IPS DF 6.9 (cell line): ENCODE measurements around the gene CHST10.
"Not testable (repeated sequence)": the region's sequence is repeated elsewhere in the genome, so short reads cannot be mapped to it uniquely, and the experiment has no call there.

Source experiments
- DNase-seq: peaks from one replicate; pipeline ENCODE4 v3.0.0-alpha.2; 2013; ENCODE audit warnings: low read depth, low spot score
- H3K27ac ChIP-seq: one replicate; pipeline ENCODE4 v1.5.1; 2013; ENCODE audit warnings: low read length, control low read depth
- H3K27me3 ChIP-seq: 2 replicates; pipeline ENCODE4 v1.6.1; 2013; ENCODE audit warnings: mild to moderate bottlenecking, low read length; ENCODE audit not compliant: control insufficient read depth, insufficient read depth
- H3K36me3 ChIP-seq: 2 replicates; pipeline ENCODE4 v1.6.1; 2013; ENCODE audit warnings: low read length; ENCODE audit not compliant: control insufficient read depth, insufficient read depth
- H3K4me1 ChIP-seq: 2 replicates; pipeline ENCODE4 v1.6.1; 2013; ENCODE audit warnings: low read length; ENCODE audit not compliant: control insufficient read depth, insufficient read depth
- H3K4me3 ChIP-seq: 2 replicates; pipeline ENCODE4 v1.5.1; 2013; ENCODE audit warnings: mild to moderate bottlenecking, low read length
- H3K9me3 ChIP-seq: 2 replicates; pipeline ENCODE4 v1.6.1; 2013; ENCODE audit warnings: low read length, inconsistent platforms; ENCODE audit not compliant: control insufficient read depth, insufficient read depth
- WGBS: extraction: QIAGEN DNeasy Blood & Tissue Kit; methylation state at CpG from one replicate; pipeline ENCODE4 v1.1.7; 2013; ENCODE audit warnings: mixed read lengths, missing lambda C conversion rate; ENCODE audit not compliant: insufficient read length, insufficient coverage; 5-methylcytosine and 5-hydroxymethylcytosine counted together

CHST10 gene

DNA sequence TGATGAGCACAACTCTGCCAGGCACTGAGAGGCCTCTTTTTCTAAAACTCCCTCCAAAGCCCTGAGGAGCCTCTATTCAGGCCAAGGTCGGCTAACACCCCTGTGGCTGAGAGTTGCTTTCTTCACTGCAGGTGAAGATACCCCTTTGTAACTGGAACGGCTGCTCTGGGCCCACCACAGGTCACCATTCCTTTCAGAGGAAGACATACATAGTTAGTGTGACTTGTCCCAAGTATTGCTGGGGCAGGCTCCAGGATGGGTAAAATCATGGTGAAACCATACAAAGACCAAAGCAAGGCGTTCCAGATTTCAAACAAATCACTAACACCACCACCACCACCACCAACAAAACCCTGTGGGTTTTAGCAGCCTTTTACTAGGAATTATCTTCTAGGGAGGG, 36.8 kb downstream of the CHST10 start:
- Histone ChIP-seq H3K4me3 (no peak overlapping the region), H3K9me3 (no peaks in the 10 kb centered on the region), H3K27ac (no peak overlapping the region), H3K27me3 (no peaks in the 10 kb centered on the region), H3K4me1 (no peaks in the 10 kb centered on the region), H3K36me3 (no peaks in the 10 kb centered on the region)
- no peak for DNase-seq
- no CpG with 5 or more reads among the region's 3 CpGs for WGBS

DNA sequence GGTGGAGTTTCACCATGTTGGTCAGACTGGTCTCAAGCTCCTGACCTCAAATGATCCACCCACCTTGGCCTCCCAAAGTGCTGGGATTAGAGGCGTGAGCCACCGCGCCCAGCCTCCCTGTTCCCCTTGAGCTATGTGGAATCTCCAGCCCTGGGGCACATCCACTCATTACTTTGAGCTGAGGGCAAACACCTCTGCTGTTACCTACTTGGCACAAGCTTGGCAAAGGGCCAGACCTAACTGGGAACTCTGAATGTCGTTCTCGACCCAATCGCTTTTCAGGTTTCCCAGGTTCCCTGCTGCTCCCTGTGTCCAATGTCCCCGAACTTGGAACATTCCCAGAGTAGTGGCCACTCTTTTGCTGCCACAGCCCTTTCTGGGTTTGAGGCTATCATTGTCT, 40.6 kb downstream of the CHST10 start:
- H3K27me3 ChIP-seq, result no peaks in the 10 kb centered on the region
- WGBS, result no CpG with 5 or more reads among the region's 7 CpGs
- no peaks in the 10 kb centered on the region for H3K4me1 ChIP-seq
- DNase-seq, result no peak
- no peaks in the 10 kb centered on the region for H3K36me3 ChIP-seq
- H3K27ac ChIP-seq, result no peak overlapping the region
- no peak overlapping the region for H3K4me3 ChIP-seq
- no peaks in the 10 kb centered on the region for H3K9me3 ChIP-seq

DNA sequence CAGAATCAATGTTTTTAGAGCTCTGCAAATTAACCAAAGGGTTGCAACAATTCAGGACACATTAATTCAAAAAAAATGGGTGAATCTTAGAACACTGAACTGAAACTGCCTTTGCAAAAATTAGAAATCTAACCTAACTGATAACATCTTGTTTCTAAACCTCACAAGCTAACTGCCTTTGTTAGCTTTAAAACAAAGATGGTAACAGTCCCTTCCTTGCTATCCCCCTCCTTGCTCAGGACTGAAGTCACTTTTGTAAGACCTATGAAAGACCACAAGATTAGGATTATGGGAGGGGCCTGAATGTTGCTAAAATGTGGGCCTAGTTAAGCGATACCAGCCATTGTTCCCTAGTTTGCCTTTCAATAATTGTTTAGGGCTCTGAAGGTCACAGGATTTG, 50.3 kb downstream of the CHST10 start:
- Histone ChIP-seq H3K4me3 (no peak overlapping the region), H3K27me3 (no peaks in the 10 kb centered on the region), H3K36me3 (no peaks in the 10 kb centered on the region), H3K9me3 (no peaks in the 10 kb centered on the region), H3K4me1 (peaks cover 2% of the 10 kb centered on the region), H3K27ac (no peak overlapping the region)
- no peak for DNase-seq
- WGBS, result no CpG with 5 or more reads among the region's 1 CpG

DNA sequence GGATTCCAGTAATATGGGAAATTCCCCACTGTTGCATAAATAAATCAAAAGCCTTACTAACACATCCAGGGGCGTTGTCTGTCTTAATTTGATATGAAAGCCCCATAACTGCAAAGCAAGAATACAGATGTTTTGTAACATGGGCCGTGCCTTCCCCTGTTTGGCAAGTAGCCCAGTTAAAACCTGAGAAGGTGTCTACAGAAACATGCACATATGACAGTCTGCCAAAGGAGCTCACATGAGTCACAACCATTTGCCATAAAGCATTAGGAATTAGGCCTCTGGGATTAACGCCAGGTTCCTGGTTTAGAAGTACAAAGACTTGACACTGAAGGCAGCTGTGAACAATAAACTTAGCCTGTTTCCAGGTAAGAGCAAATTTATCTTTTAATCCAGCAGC, 52.0 kb downstream of the CHST10 start:
- H3K4me3 ChIP-seq, result no peak overlapping the region
- H3K27me3 ChIP-seq, result no peaks in the 10 kb centered on the region
- no peak overlapping the region for H3K27ac ChIP-seq
- H3K36me3 ChIP-seq, result no peaks in the 10 kb centered on the region
- WGBS, result no CpG with 5 or more reads among the region's 3 CpGs
- H3K4me1 ChIP-seq, result peaks cover 2% of the 10 kb centered on the region
- H3K9me3 ChIP-seq, result no peaks in the 10 kb centered on the region
- DNase-seq, result no peak

DNA sequence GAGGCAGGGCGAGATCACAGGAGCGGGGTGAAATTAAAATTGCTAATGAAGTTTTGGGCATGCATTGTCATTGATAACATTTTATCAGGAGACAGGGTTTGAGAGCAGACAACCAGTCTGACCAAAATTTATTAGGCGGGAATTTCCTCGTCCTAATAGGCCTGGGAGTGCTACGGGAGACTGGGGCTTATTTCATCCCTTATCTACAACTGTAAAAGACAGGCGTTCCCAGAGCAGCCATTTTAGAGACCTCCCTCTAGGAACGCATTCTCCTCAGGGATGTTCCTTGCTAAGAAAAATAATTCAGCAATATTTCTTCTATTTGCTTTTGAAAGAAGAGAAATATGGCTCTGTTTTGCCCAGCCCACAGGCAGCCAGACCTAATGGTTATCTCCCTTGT, 55.2 kb downstream of the CHST10 start:
- not testable (repeated sequence) for H3K4me1 ChIP-seq, H3K9me3 ChIP-seq, H3K27me3 ChIP-seq, H3K36me3 ChIP-seq, H3K4me3 ChIP-seq, DNase-seq, H3K27ac ChIP-seq
- WGBS, result no CpG with 5 or more reads among the region's 7 CpGs

DNA sequence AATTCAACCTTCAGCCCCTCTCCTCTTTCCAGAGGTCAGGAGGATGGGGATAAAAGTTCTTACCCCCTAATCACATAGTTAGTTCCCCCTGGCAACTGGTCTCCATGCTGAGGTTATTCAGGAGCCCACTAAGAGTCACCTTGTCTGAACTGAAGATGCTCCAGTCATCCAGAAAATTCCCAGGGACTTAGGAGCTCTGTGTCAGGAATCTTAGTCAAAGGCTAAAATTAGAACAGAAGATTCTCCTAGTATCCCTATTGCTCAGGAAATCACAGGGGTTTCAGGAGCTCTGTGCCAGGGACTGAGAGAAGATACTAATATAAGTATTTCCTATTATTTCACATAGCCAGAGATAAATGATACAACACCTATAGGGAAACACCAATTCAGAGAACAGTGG, 57.9 kb downstream of the CHST10 start:
- H3K27ac ChIP-seq, result no peak overlapping the region

DNA sequence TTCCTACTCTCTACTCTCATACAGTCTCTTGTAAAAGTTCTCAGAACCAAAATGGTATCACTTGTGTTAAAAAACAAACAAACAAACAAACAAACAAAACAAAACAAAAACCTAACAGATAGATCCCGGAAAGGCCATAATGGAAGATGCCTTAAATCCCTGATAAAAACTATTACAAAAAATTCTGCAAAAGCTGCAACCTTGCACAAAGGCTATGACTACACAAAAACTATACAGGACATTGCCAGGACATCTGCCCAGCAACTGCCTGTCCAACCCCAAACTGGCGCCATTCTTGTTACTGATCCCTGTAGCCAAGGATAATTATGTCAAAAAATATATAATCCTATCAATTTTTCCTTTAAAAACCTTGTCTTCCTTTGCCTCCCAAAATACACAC, 58.9 kb downstream of the CHST10 start:
- no CpG with 5 or more reads among the region's 2 CpGs for WGBS
- no peak overlapping the region for H3K27ac ChIP-seq
- no peak for DNase-seq
- no peaks in the 10 kb centered on the region for H3K9me3 ChIP-seq
- no peaks in the 10 kb centered on the region for H3K36me3 ChIP-seq
- H3K27me3 ChIP-seq, result no peaks in the 10 kb centered on the region
- H3K4me1 ChIP-seq, result no peaks in the 10 kb centered on the region
- H3K4me3 ChIP-seq, result no peak overlapping the region

More for the DNA sequence above, 57.9 kb downstream of the CHST10 start:
- no peaks in the 10 kb centered on the region for H3K27me3 ChIP-seq
- no peaks in the 10 kb centered on the region for H3K4me1 ChIP-seq
- H3K4me3 ChIP-seq, result no peak overlapping the region
- DNase-seq, result no peak
- no peaks in the 10 kb centered on the region for H3K9me3 ChIP-seq
- H3K36me3 ChIP-seq, result no peaks in the 10 kb centered on the region

DNA sequence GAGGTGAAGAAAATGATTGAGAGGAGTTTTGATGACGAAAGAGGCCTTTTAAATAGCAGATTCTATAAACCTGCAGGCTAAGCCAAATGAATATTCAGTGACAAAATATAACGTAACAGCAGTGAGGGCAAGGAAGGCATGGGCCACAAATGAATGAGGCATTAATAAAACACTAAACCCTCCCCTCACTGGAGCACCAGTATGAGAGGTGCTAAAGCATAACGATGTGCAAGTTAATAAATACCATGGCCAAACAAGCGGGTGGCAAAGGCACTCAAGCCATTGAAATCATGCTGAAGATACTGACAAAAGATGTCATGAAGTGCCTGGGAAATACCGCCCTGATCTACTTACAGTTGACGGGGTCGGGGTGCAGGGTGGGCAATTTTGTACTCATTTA, 64.9 kb downstream of the CHST10 start:
- no peak for DNase-seq
- Histone ChIP-seq H3K27me3 (no peaks in the 10 kb centered on the region), H3K4me3 (no peak overlapping the region), H3K36me3 (no peaks in the 10 kb centered on the region), H3K27ac (no peak overlapping the region), H3K9me3 (no peaks in the 10 kb centered on the region), H3K4me1 (no peaks in the 10 kb centered on the region)
- WGBS, result 100% methylated on average over 1 of the region's 7 CpGs

DNA sequence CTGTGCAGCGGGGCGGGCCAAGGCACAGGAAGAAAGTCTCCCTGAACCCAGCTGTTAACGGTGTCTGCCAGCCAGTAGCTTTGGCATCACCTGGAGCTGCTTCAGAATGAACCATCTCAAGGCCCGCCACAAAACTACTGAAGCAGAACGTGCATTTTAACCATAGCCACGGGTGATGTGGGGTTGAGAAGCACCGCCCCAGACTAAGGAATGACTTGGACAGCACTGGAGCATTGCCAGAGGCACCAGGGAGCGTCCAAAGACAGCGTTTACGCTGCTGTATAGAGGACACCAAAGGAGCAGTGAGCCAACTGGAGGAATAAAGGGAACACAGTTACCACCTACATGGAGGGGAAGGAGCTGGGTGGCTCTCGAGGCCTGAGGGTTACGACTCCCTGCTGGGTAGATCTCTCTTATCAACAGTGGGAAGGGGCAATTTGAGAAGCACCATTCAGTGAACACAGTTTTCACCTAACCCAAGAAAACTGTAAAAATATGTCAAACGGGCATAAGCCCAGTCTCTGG, 66.7 kb downstream of the CHST10 start:
- H3K4me3 ChIP-seq, result no peak overlapping the region
- H3K4me1 ChIP-seq, result no peaks in the 10 kb centered on the region
- DNase-seq, result no peak
- H3K36me3 ChIP-seq, result no peaks in the 10 kb centered on the region
- H3K9me3 ChIP-seq, result no peaks in the 10 kb centered on the region
- H3K27ac ChIP-seq, result no peak overlapping the region
- no peaks in the 10 kb centered on the region for H3K27me3 ChIP-seq
- no CpG with 5 or more reads among the region's 13 CpGs for WGBS

DNA sequence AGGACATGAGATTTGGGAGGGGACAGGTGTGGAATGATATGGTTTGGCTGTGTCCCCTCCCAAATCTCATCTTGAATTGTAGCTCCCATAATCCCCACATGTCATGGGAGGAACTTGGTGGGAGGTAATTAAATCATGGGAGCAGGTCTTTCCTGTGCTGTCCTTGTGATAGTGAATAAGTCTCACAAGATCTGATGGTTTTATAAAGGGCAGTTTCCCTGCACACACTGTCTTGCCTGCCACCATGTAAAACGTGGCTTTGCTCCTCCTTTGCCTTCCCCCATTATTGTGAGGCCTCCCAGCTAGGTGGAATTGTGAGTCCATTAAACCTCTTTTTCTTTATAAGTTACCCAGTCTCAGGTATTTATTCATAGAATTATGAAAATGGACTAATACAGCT, 72.3 kb downstream of the CHST10 start:
- DNase-seq, H3K27ac ChIP-seq, H3K4me3 ChIP-seq, H3K9me3 ChIP-seq, H3K27me3 ChIP-seq, H3K36me3 ChIP-seq, H3K4me1 ChIP-seq: not testable (repeated sequence)
- WGBS, result no CpG with 5 or more reads among the region's 1 CpG

DNA sequence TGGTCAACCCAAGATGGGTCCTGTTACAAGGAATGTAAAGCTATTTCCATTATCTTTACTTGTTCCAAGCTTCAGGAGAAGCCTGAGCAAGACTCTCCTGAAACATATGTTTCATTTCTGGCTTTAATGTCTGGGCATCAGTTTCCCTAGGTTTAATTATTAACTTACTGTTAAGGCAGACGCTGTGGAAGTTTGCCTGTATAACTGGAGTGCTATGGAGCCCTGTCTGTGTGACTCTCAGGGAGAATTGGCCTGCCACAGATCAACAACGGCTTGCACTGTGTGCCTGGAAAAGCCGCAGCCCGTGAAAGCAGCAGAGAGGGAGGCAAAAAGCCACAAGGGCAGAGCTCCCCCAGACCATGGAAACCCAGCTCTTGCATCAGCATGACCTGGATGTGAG, 73.0 kb downstream of the CHST10 start:
- no peaks in the 10 kb centered on the region; the same call in 1 of the 2 replicates for H3K4me1 ChIP-seq
- H3K27me3 ChIP-seq, result no peaks in the 10 kb centered on the region
- no peak for DNase-seq
- no peak overlapping the region for H3K4me3 ChIP-seq
- H3K36me3 ChIP-seq, result no peaks in the 10 kb centered on the region
- H3K9me3 ChIP-seq, result no peaks in the 10 kb centered on the region
- no peak overlapping the region for H3K27ac ChIP-seq
- WGBS, result no CpG with 5 or more reads among the region's 4 CpGs
